ENCODE results near the gene KRT8. TPM values are rescaled to one million over a fixed set of nuclear protein-coding genes. Genes with fewer than 3 reads are reported as not detected.
"Not testable (repeated sequence)": the region's sequence is repeated elsewhere in the genome, so short reads cannot be mapped to it uniquely, and the experiment has no call there.

The KRT8 gene
- total RNA-seq (1 to 10 TPM in 1 of 4 donors, under 1 TPM in 3; 0.54 to 1.3 (median 0.75) TPM), polyA plus RNA-seq (1 to 10 TPM in 2 of 3 donors, under 1 TPM in 1; 0.59 to 1.2 (median 1.2) TPM)
- long read RNA-seq, donor 1, partial matches to known transcripts = 1 of 1 reads
- long read RNA-seq, donor 1, other reads (novel, unspliced or antisense) = 0 of 1 reads
- long read RNA-seq, donor 2 = 0 reads

- ATAC-seq; intact Hi-C loops (cut with DNase I); DNase-seq; H3K36me3 ChIP-seq (ENCODE audit: insufficient read depth in 1 of 2, low read depth in 1 of 2); H3K9me3 ChIP-seq; H3K4me1 ChIP-seq; H3K27ac ChIP-seq: not testable (repeated sequence)
- 82 to 88% (median 87%) methylated on average over 31 to 33 of the region's 33 CpGs for WGBS, 3 donors
- peak within 1 kb of the TSS; percentile 28 for H3K4me3 ChIP-seq
- H3K27me3 ChIP-seq (ENCODE audit: insufficient read depth in 3 of 3, low read length in 2 of 3) = peaks cover 0 to 21% (median 12%) of the 10 kb centered on the region in 3 donors
These were observed at the start of gene KRT8 for GRCh38 chr12:52904509-52905300. Gene KRT8, minus strand, starts transcription at chr12:52905076. Its CDS starts 95 bp downstream, at chr12:52904981.

- Histone ChIP-seq H3K27me3 (ENCODE audit: insufficient read depth in 3 of 3, low read length in 2 of 3) (peaks cover 0 to 31% (median 6%) of the 10 kb centered on the region in 3 donors), H3K4me3 (no peak overlapping the region), H3K36me3 (ENCODE audit: insufficient read depth in 1 of 2, low read depth in 1 of 2) (no peaks in the 10 kb centered on the region), H3K4me1 (no peaks in the 10 kb centered on the region), H3K27ac (no peak overlapping the region), H3K9me3 (no peaks in the 10 kb centered on the region)
- WGBS, 3 donors = 88 to 92% (median 90%) methylated on average over 7 of the region's 7 CpGs
- no peak for TF ChIP-seq CTCF (IDR thresholded peaks at IDR 0.05)
- ATAC-seq (no peak), DNase-seq (no peak)
- intact Hi-C loops (cut with DNase I) = no loop called here
These were observed 48.4 kb upstream of the KRT8 start for GRCh38 chr12:52953181-52953841.

GRCh38 chr12:52952076-52952801 lies 47.4 kb upstream of the KRT8 start:
- no peak for ATAC-seq
- Histone ChIP-seq H3K27ac (no peak overlapping the region), H3K4me1 (no peaks in the 10 kb centered on the region), H3K4me3 (no peak overlapping the region), H3K9me3 (no peaks in the 10 kb centered on the region), H3K27me3 (ENCODE audit: insufficient read depth in 3 of 3, low read length in 2 of 3) (peaks cover 0 to 33% (median 6%) of the 10 kb centered on the region in 3 donors), H3K36me3 (ENCODE audit: insufficient read depth in 1 of 2, low read depth in 1 of 2) (no peaks in the 10 kb centered on the region)
- 79 to 82% (median 80%) methylated on average over 15 of the region's 15 CpGs for WGBS, 3 donors
- intact Hi-C loops (cut with DNase I) = no loop called here
- no peak for TF ChIP-seq CTCF (IDR thresholded peaks at IDR 0.05)
- DNase-seq = no peak

- intact Hi-C loops (cut with DNase I) = no loop called here
- no peaks in the 10 kb centered on the region for H3K4me1 ChIP-seq
- DNase-seq (no peak), ATAC-seq (no peak)
- H3K4me3 ChIP-seq = no peak overlapping the region
- no peak overlapping the region for H3K27ac ChIP-seq
- no peaks in the 10 kb centered on the region for H3K36me3 ChIP-seq (ENCODE audit: insufficient read depth in 1 of 2, low read depth in 1 of 2)
- 91 to 95% (median 92%) methylated on average over 6 of the region's 6 CpGs for WGBS, 3 donors
- TF ChIP-seq CTCF (IDR thresholded peaks at IDR 0.05) = no peak
- H3K27me3 ChIP-seq (ENCODE audit: insufficient read depth in 3 of 3, low read length in 2 of 3) = peaks cover 0 to 35% (median 6%) of the 10 kb centered on the region in 3 donors
- no peaks in the 10 kb centered on the region for H3K9me3 ChIP-seq
These were observed 46.8 kb upstream of the KRT8 start for GRCh38 chr12:52951640-52952039.
